NT2/D1 (cell line): ENCODE measurements around the gene SH2D6.

Source experiments
- SUZ12 ChIP-seq: IDR thresholded peaks from 2 replicates; pipeline ENCODE4 v1.6.1; 2011; ENCODE audit not compliant: insufficient read length, insufficient read depth; ENCODE audit errors: extremely low read depth
- YY1 ChIP-seq: IDR thresholded peaks from 2 replicates; pipeline ENCODE4 v1.6.1; 2011; ENCODE audit not compliant: insufficient read length, insufficient read depth
- ZNF274 ChIP-seq: IDR thresholded peaks from 2 replicates; pipeline ENCODE4 v1.6.1; 2011; ENCODE audit warnings: mild to moderate bottlenecking, low read depth, low read length

GRCh38 chr2:85468096-85468703 is 49.7 kb downstream of the SH2D6 start:
- TF ChIP-seq SUZ12, result no peak
- TF ChIP-seq ZNF274, result no peak
- no peak for TF ChIP-seq YY1
